Natural killer cell (primary cell): ENCODE results near the gene IKZF1. TPM values are rescaled to one million over a fixed set of nuclear protein-coding genes. Genes with fewer than 3 reads are reported as not detected.

Experiments used
- ATAC-seq, 3 donors: fragments of 150-1000 bp in 2 of 3; fragments of 200-7000 bp in 1 of 3; cut with Tn5 transposase; 1 replicate in 1 of 3; 2 replicates in 2 of 3; pipeline ENCODE4 v1.10.0; 2021; ENCODE audit warnings: mild to moderate bottlenecking in 2 of 3, moderate library complexity in 2 of 3
- DNase-seq, 2 donors: peaks; one replicate each; pipeline versions ENCODE4 v3.0.0 to v3.0.0-alpha.2; 2013 to 2021; ENCODE audit warnings: mixed read lengths in 1 of 2
- H3K27ac ChIP-seq: one replicate; pipeline ENCODE4 v1.5.1; 2013; ENCODE audit warnings: mild to moderate bottlenecking, low read length
- H3K27me3 ChIP-seq: one replicate; pipeline ENCODE4 v1.6.1; 2013; ENCODE audit warnings: low read length; ENCODE audit not compliant: control insufficient read depth, insufficient read depth
- H3K36me3 ChIP-seq: one replicate; pipeline ENCODE4 v1.6.1; 2013; ENCODE audit warnings: low read length; ENCODE audit not compliant: control insufficient read depth, insufficient read depth
- H3K4me1 ChIP-seq: one replicate; pipeline ENCODE4 v1.6.1; 2013; ENCODE audit warnings: low read length; ENCODE audit not compliant: control insufficient read depth, insufficient read depth
- H3K4me3 ChIP-seq: one replicate; pipeline ENCODE4 v1.5.1; 2013; ENCODE audit warnings: low read length
- H3K9me3 ChIP-seq: one replicate; pipeline ENCODE4 v1.6.1; 2013; ENCODE audit warnings: low read length; ENCODE audit not compliant: control insufficient read depth, insufficient read depth
- H3K27ac Mint-ChIP-seq, 2 donors: one replicate each; pipeline ENCODE4 v1.8.0; 2022; ENCODE audit warnings: mild to moderate bottlenecking in 2 of 2, mixed read lengths in 2 of 2, moderate library complexity in 1 of 2
- H3K27me3 Mint-ChIP-seq, 2 donors: one replicate each; pipeline ENCODE4 v1.8.0; 2022; ENCODE audit warnings: low read depth in 2 of 2, mixed read lengths in 2 of 2
- H3K36me3 Mint-ChIP-seq: one replicate; pipeline ENCODE4 v1.8.0; 2022; ENCODE audit warnings: mixed read lengths
- H3K4me1 Mint-ChIP-seq, 2 donors: one replicate each; pipeline ENCODE4 v1.8.0; 2022; ENCODE audit warnings: mixed read lengths in 2 of 2
- H3K4me3 Mint-ChIP-seq: one replicate; pipeline ENCODE4 v1.8.0; 2022; ENCODE audit warnings: mild to moderate bottlenecking, moderate library complexity, mixed read lengths
- H3K9me3 Mint-ChIP-seq, 2 donors: one replicate each; pipeline ENCODE4 v1.8.0; 2022; ENCODE audit warnings: mixed read lengths in 2 of 2
- CTCF ChIP-seq: fragments of 200-600 bp; IDR thresholded peaks from one replicate; pipeline ENCODE4 v1.8.0; 2022; ENCODE audit warnings: antibody characterized with exemption
- WGBS: methylation state at CpG from one replicate; pipeline ENCODE4 v1.1.7; 2013; ENCODE audit warnings: missing lambda C conversion rate; ENCODE audit not compliant: insufficient coverage; 5-methylcytosine and 5-hydroxymethylcytosine counted together
- intact Hi-C: fragments of 100-400 bp; cut with micrococcal nuclease; formaldehyde crosslinking; loops from one replicate; pipeline ENCODE4 v1.14.2; 2022
- total RNA-seq, 4 donors: library from RNA; stranded (reverse); fragments of 120-200 nt in 1 of 4; gene quantifications; one replicate each; pipeline versions ENCODE4 v1.2.3 to v1.2.4, GENCODE V29; 2013 to 2022

Gene IKZF1
- total RNA-seq, 3 donors from 2014 or later (not counting 1 experiment from before 2014, with no cell fraction given): 294 to 391 (median 350) TPM

- Histone ChIP-seq H3K9me3 (no peaks in the 10 kb centered on the region), H3K36me3 (peaks cover 50% of the 10 kb centered on the region), H3K4me3 (no peak overlapping the region), H3K27ac (peak overlapping the region; percentile 91), H3K4me1 (peaks cover 90% of the 10 kb centered on the region), H3K27me3 (no peaks in the 10 kb centered on the region)
- H3K27ac Mint-ChIP-seq: no peak overlapping the region
- DNase-seq (peak in 1 of 2 donors; percentile 44), ATAC-seq (no peak)
- no peaks in the 10 kb centered on the region for H3K9me3 Mint-ChIP-seq
- peaks cover 90 to 94% of the 10 kb centered on the region in 2 donors for H3K4me1 Mint-ChIP-seq
- intact Hi-C loops: no loop called here
- no peak for TF ChIP-seq CTCF
- H3K36me3 Mint-ChIP-seq: peaks cover 8% of the 10 kb centered on the region
- peak overlapping the region; percentile 65 for H3K4me3 Mint-ChIP-seq
- WGBS: 95% methylated on average over 9 of the region's 9 CpGs
- no peaks in the 10 kb centered on the region for H3K27me3 Mint-ChIP-seq
Observed at GRCh38 chr7:50359258-50359994, 54.9 kb downstream of the IKZF1 start.

DNA sequence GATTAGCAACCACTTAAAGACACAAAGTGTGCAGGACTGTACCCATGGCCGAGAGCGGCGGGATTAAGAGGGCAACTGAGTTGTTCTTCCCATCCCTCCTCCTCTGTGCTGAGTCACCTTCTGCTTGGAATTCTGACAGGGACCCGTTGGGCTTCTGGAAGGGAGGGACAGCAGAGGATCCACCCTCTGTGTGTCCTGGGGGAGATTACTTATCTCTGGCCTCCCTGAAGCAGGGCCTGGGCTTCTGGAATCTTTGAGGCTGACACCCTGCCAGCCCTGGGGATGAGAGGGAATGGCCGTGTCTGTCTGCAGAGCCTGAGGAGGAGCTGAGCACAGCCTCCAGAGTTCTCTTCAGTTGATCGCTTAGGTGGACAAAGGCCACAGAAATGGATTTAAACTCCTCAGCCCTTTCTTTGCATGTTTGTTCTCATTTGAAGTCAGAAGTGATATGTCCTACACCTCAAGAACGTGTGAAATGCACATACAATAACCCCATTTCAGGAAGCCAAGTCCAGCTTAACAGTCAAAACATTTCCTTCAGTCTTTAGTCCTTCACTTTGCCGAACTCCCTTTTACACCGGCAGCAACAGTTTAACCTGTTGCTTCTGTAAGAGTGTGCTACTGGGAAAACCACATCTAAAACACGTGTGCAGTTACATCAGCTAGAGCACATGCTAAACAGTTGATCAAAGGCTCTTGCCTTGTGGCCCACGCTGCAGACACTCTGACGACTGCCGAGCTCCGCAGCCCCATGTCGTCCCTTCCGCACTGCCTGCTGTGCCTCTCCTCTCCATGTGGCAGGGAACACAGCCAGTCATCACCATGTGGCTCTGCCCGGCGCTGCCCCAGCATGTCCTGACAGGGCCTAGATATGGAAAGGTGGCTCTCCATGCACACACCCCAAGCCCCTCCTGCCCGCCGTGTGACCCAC is 55.7 kb downstream of the IKZF1 start:
- Histone ChIP-seq H3K36me3 (peaks cover 50% of the 10 kb centered on the region), H3K9me3 (no peaks in the 10 kb centered on the region), H3K4me3 (no peak overlapping the region), H3K27me3 (no peaks in the 10 kb centered on the region), H3K4me1 (peaks cover 93% of the 10 kb centered on the region), H3K27ac (peak overlapping the region; percentile 91)
- Mint-ChIP-seq H3K27ac (no peak overlapping the region), H3K36me3 (peaks cover 8% of the 10 kb centered on the region), H3K27me3 (no peaks in the 10 kb centered on the region), H3K4me3 (peak overlapping the region; percentile 65), H3K4me1 (peaks cover 90 to 95% of the 10 kb centered on the region in 2 donors), H3K9me3 (no peaks in the 10 kb centered on the region)
- TF ChIP-seq CTCF: no peak
- ATAC-seq (peak; percentile 58 to 77 (median 73)), DNase-seq (peak; percentile 50 to 95)
- intact Hi-C loops: loop anchor here (1.0 to 5.0 kb wide), 3 partner anchors 8 to 93 kb away; no protein-coding TSS in a partner anchor
- 41% methylated on average over 20 of the region's 20 CpGs for WGBS

- H3K27me3 Mint-ChIP-seq: no peaks in the 10 kb centered on the region
- H3K9me3 ChIP-seq: no peaks in the 10 kb centered on the region
- H3K4me1 Mint-ChIP-seq: peaks cover 94 to 98% of the 10 kb centered on the region in 2 donors
- TF ChIP-seq CTCF: no peak
- no peaks in the 10 kb centered on the region for H3K27me3 ChIP-seq
- ATAC-seq: no peak
- H3K9me3 Mint-ChIP-seq: no peaks in the 10 kb centered on the region
- no peak overlapping the region for H3K4me3 ChIP-seq
- intact Hi-C loops: loop anchor here (2.0 to 5.0 kb wide), 3 partner anchors 29 to 95 kb away; no protein-coding TSS in a partner anchor
- H3K36me3 ChIP-seq: peaks cover 51% of the 10 kb centered on the region
- H3K27ac Mint-ChIP-seq: no peak overlapping the region
- H3K4me1 ChIP-seq: peaks cover 76% of the 10 kb centered on the region
- WGBS: 78% methylated on average over 4 of the region's 5 CpGs
- DNase-seq: peak in 1 of 2 donors; percentile 40
- H3K36me3 Mint-ChIP-seq: peaks cover 8% of the 10 kb centered on the region
- peak overlapping the region; percentile 84 for H3K4me3 Mint-ChIP-seq
- H3K27ac ChIP-seq: peak overlapping the region; percentile 91
Observed at GRCh38 chr7:50362142-50362541, 57.6 kb downstream of the IKZF1 start.
